ENCODE data around the gene NKTR. TPM values are rescaled to one million over a fixed set of nuclear protein-coding genes. Genes with fewer than 3 reads are reported as not detected.

The NKTR gene
- total and polyA plus RNA-seq, 2 experiments from 2014 or later = 26.0 to 32.6 TPM

DNA sequence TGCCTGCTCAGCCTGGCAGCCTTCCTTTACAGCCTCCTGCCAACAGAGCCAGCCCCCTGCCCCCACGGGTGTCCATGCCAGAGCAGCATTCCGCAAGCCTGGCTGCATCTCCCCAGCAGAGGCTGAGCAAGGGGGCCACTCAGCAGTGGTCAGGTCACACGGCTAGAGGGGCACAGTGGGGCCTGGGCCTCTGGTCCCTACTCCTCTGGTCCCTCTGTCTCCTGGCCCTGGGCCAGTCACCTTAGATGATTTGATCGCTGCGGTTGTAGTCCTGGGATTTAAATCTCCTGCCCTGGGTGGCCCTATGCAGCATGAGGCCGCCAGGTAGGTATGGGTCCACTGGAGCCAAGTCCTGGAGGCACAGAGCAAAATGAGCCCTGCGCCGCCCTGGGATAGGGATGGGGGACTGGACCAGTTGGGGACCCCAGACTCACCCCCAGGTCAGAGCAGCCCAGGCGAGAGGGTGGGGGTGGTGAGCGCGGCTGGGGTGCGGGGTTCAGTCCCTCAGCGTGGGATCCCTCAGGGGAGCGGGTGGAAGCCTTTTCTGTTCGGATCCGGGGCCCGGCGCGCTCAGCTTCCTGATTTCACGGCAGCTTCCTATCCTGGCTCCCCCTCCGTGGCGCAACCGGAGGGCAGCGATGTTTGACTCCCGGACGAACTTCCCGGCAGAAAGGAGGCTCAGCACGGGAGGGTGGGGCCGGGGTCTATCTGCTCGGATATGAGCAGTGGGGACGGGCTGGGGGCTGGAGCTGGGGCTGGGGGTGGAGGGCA is 53.3 kb downstream of the NKTR start, which contains the start of gene ZBTB47:
Gene ZBTB47 (plus strand): TSS at position 138 of the 771 bp plus-strand sequence. CDS start 4,659 bp downstream, outside the sequence.
- peak; percentile 79 for DNase-seq
- H3K27ac ChIP-seq = peak within 1 kb of the TSS; percentile 92
- in situ Hi-C loops (cut with MboI) = no loop called here
- H3K9me2 ChIP-seq (ENCODE audit: insufficient read depth) = no peaks in the 10 kb centered on the region
- H3F3A ChIP-seq (ENCODE audit: insufficient read depth) = peaks cover 30% of the 10 kb centered on the region
- H2AFZ ChIP-seq = peak within 1 kb of the TSS; percentile 84
- no peak for TF ChIP-seq EZH2 (IDR thresholded peaks at IDR 0.05; ENCODE audit: insufficient read depth, poor library complexity, severe bottlenecking)
- no peak for TF ChIP-seq EZH2phosphoT487 (IDR thresholded peaks at IDR 0.05; ENCODE audit: insufficient read depth, low read depth)
- no peaks in the 10 kb centered on the region for H3K36me3 ChIP-seq (ENCODE audit: low read depth)
- no peaks in the 10 kb centered on the region for H4K20me1 ChIP-seq (ENCODE audit: insufficient read depth)
- H3K79me2 ChIP-seq (ENCODE audit: insufficient read depth) = peaks cover 72% of the 10 kb centered on the region
- peak within 1 kb of the TSS; percentile 96 for H3K4me3 ChIP-seq
- 1 to 2% methylated on average over 27 to 31 of the region's 31 CpGs for WGBS, 2 experiments (ENCODE audit: low coverage in 1 of 2, low lambda C conversion rate in 2 of 2, missing lambda C conversion rate in 2 of 2)
- no peaks in the 10 kb centered on the region for H3K27me3 ChIP-seq (replicated peaks; ENCODE audit: insufficient read depth)
- H3K4me1 ChIP-seq (ENCODE audit: insufficient read depth) = peaks cover 49% of the 10 kb centered on the region
- H3K4me2 ChIP-seq (ENCODE audit: unreplicated experiment) = peak within 1 kb of the TSS; percentile 85
- peak within 1 kb of the TSS; percentile 97 for H3K9ac ChIP-seq
- no peaks in the 10 kb centered on the region for H3K9me3 ChIP-seq (ENCODE audit: low read depth)

DNA sequence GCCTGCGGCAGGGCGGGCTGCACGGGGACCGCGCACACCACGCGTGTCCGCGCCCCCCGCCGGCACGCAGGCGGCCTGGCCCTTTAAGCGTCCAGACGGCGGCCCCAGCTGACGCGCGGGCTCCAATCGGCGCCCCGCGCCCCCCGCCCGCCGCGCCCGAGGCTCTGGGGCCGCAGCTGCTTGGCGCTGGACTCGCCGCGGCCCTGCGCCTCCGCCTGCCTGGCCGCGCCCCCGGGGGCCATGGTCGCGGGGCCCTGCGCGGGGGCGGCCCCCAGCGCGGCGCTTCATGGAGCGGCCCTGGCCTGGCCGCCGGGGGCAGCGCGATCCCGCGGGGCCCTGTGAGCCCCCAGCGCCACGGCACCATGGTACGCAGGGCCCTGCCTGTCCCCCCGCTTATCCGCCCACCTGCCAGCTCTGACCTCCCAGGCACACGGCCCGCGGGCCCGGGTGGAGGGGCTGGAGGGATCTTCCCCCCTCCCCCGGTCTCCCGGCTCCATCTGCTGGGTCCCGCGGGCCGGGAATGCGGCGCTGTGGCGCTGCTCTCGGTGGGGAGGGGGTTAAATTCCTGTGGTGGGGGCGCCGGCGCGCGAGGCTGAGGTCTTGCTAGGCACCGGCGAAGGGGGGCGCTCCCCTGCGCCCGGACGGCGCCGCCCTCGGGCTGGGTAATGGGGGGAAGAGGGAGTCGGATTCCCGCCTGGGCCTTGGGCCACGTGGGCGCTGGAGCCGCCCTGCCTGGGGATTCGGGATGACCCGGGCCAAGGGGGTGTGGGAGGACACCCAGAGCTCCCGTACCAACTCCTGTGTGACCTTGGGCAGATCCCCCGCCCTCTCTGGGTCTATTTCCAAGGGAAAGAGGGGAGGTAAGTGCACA is 54.1 kb downstream of the NKTR start:
- no peak for TF ChIP-seq EZH2phosphoT487 (IDR thresholded peaks at IDR 0.05; ENCODE audit: insufficient read depth, low read depth)
- no peak for TF ChIP-seq EZH2 (IDR thresholded peaks at IDR 0.05; ENCODE audit: insufficient read depth, poor library complexity, severe bottlenecking)
- Histone ChIP-seq H3F3A (ENCODE audit: insufficient read depth) (peaks cover 25% of the 10 kb centered on the region), H3K4me3 (peak overlapping the region; percentile 96), H3K4me1 (ENCODE audit: insufficient read depth) (peaks cover 46% of the 10 kb centered on the region), H3K9ac (peak overlapping the region; percentile 97), H3K79me2 (ENCODE audit: insufficient read depth) (peaks cover 63% of the 10 kb centered on the region), H3K36me3 (ENCODE audit: low read depth) (no peaks in the 10 kb centered on the region), H4K20me1 (ENCODE audit: insufficient read depth) (no peaks in the 10 kb centered on the region), H3K9me2 (ENCODE audit: insufficient read depth) (no peaks in the 10 kb centered on the region), H3K27ac (peak overlapping the region; percentile 92), H2AFZ (peak overlapping the region; percentile 84), H3K27me3 (replicated peaks; ENCODE audit: insufficient read depth) (no peaks in the 10 kb centered on the region), H3K9me3 (ENCODE audit: low read depth) (no peaks in the 10 kb centered on the region), H3K4me2 (ENCODE audit: unreplicated experiment) (peak overlapping the region; percentile 85)
- WGBS, 2 experiments (ENCODE audit: low coverage in 1 of 2, low lambda C conversion rate in 2 of 2, missing lambda C conversion rate in 2 of 2) = 1 to 2% methylated on average over 19 to 80 of the region's 94 CpGs
- DNase-seq = peak; percentile 80
- in situ Hi-C loops (cut with MboI) = no loop called here

DNA sequence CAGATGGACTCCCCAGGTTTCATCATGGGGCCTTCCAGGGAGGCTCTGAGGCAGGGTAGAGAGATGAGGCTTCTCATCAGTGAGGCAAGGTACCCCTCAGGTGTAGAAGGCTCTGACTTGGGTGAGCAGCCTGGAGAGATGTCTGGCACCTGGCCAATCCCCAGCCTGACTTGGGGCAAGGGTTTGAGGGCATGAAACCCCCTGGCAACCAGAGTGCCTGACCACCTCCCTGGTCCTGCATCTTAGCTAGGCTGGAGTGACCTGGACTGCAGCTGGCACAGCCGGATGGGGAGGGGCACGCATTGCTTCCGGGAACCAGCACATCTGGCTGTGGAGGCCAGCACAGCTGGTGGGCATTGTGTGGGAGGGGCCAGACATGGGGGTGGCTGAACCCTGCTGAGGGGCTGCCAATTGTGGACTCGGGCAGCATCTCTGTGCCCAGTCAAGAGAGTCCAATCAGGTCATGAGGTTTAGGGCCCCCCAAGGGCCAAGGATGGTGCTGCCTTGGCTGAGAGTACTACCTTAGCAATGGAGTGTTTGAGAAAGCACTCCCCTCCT is 54.9 kb downstream of the NKTR start:
- in situ Hi-C loops (cut with MboI) = no loop called here

More for the DNA sequence above, 54.9 kb downstream of the NKTR start:
- Histone ChIP-seq H2AFZ (peak overlapping the region; percentile 84), H3K27ac (peak overlapping the region; percentile 84), H3K4me1 (ENCODE audit: insufficient read depth) (peaks cover 49% of the 10 kb centered on the region), H3K9me3 (ENCODE audit: low read depth) (no peaks in the 10 kb centered on the region), H4K20me1 (ENCODE audit: insufficient read depth) (no peaks in the 10 kb centered on the region), H3K36me3 (ENCODE audit: low read depth) (no peaks in the 10 kb centered on the region), H3K27me3 (replicated peaks; ENCODE audit: insufficient read depth) (no peaks in the 10 kb centered on the region), H3K9ac (peak overlapping the region; percentile 97), H3F3A (ENCODE audit: insufficient read depth) (peaks cover 20% of the 10 kb centered on the region), H3K4me2 (ENCODE audit: unreplicated experiment) (peak overlapping the region; percentile 80), H3K9me2 (ENCODE audit: insufficient read depth) (no peaks in the 10 kb centered on the region), H3K79me2 (ENCODE audit: insufficient read depth) (peaks cover 55% of the 10 kb centered on the region), H3K4me3 (peak overlapping the region; percentile 96)
- peak; percentile 59 for DNase-seq
- 6% methylated on average over 4 of the region's 4 CpGs for WGBS, 2 experiments (ENCODE audit: low coverage in 1 of 2, low lambda C conversion rate in 2 of 2, missing lambda C conversion rate in 2 of 2)
- TF ChIP-seq EZH2 (IDR thresholded peaks at IDR 0.05; ENCODE audit: insufficient read depth, poor library complexity, severe bottlenecking) = no peak
- no peak for TF ChIP-seq EZH2phosphoT487 (IDR thresholded peaks at IDR 0.05; ENCODE audit: insufficient read depth, low read depth)

Measured in GM23248 (cell line).